ENCODE results near the gene CPA1.

CPA1 gene

GRCh38 chr7:130367088-130367755, 13.1 kb upstream of the CPA1 start:
- peaks cover 4% of the 10 kb centered on the region for H3K9me3 Mint-ChIP-seq
- no peaks in the 10 kb centered on the region for H3K27me3 Mint-ChIP-seq (ENCODE audit: low read depth)
- peak overlapping the region; percentile 93 to 99 (median 94) for H3K27ac Mint-ChIP-seq
- no peak for TF ChIP-seq CTCF (IDR thresholded peaks at IDR 0.05; ENCODE audit: unreplicated experiment in 3 of 3)
- peak overlapping the region in 1 of 3 experiments; percentile 49 for H3K4me3 Mint-ChIP-seq
- H3K4me1 Mint-ChIP-seq: peaks cover 80% of the 10 kb centered on the region
- H3K36me3 Mint-ChIP-seq (ENCODE audit: low read depth): peaks cover 3% of the 10 kb centered on the region

GRCh38 chr7:130367836-130368746, 12.2 kb upstream of the CPA1 start:
- H3K36me3 Mint-ChIP-seq (ENCODE audit: low read depth): peaks cover 3% of the 10 kb centered on the region
- H3K4me3 Mint-ChIP-seq: no peak overlapping the region
- no peak for TF ChIP-seq CTCF (IDR thresholded peaks at IDR 0.05; ENCODE audit: unreplicated experiment in 3 of 3)
- H3K4me1 Mint-ChIP-seq: peaks cover 84% of the 10 kb centered on the region
- peak overlapping the region; percentile 98 to 100 (median 99) for H3K27ac Mint-ChIP-seq
- H3K9me3 Mint-ChIP-seq: peaks cover 4% of the 10 kb centered on the region
- H3K27me3 Mint-ChIP-seq (ENCODE audit: low read depth): no peaks in the 10 kb centered on the region

GRCh38 chr7:130369110-130369711, 11.1 kb upstream of the CPA1 start:
- peaks cover 3% of the 10 kb centered on the region for H3K36me3 Mint-ChIP-seq (ENCODE audit: low read depth)
- peak overlapping the region in 2 of 3 experiments; percentile 20 to 25 for H3K4me3 Mint-ChIP-seq
- no peak for TF ChIP-seq CTCF (IDR thresholded peaks at IDR 0.05; ENCODE audit: unreplicated experiment in 3 of 3)
- H3K27ac Mint-ChIP-seq: peak overlapping the region; percentile 98 to 100 (median 99)
- H3K9me3 Mint-ChIP-seq: peaks cover 4% of the 10 kb centered on the region
- no peaks in the 10 kb centered on the region for H3K27me3 Mint-ChIP-seq (ENCODE audit: low read depth)
- H3K4me1 Mint-ChIP-seq: peaks cover 88% of the 10 kb centered on the region

GRCh38 chr7:130369831-130370550, 10.3 kb upstream of the CPA1 start:
- TF ChIP-seq CTCF (IDR thresholded peaks at IDR 0.05; ENCODE audit: unreplicated experiment in 3 of 3): no peak
- Mint-ChIP-seq H3K27ac (peak overlapping the region; percentile 98 to 100 (median 99)), H3K4me1 (peaks cover 92% of the 10 kb centered on the region), H3K36me3 (ENCODE audit: low read depth) (peaks cover 3% of the 10 kb centered on the region), H3K4me3 (peak overlapping the region in 2 of 3 experiments; percentile 2 to 20), H3K9me3 (peaks cover 4% of the 10 kb centered on the region), H3K27me3 (ENCODE audit: low read depth) (no peaks in the 10 kb centered on the region)

- peak overlapping the region; percentile 98 to 100 (median 99) for H3K27ac Mint-ChIP-seq
- peaks cover 3% of the 10 kb centered on the region for H3K36me3 Mint-ChIP-seq (ENCODE audit: low read depth)
- peaks cover 8% of the 10 kb centered on the region for H3K9me3 Mint-ChIP-seq
- H3K4me3 Mint-ChIP-seq: no peak overlapping the region
- peaks cover 84% of the 10 kb centered on the region for H3K4me1 Mint-ChIP-seq
- TF ChIP-seq CTCF (IDR thresholded peaks at IDR 0.05; ENCODE audit: unreplicated experiment in 3 of 3): no peak
- no peaks in the 10 kb centered on the region for H3K27me3 Mint-ChIP-seq (ENCODE audit: low read depth)
These were observed 9.2 kb upstream of the CPA1 start for GRCh38 chr7:130371046-130371445.
